Measurements from ENCODE around the gene EXOC6. TPM values are rescaled to one million over a fixed set of nuclear protein-coding genes. Genes with fewer than 3 reads are reported as not detected.

EXOC6 gene
- total and polyA plus RNA-seq, 10 of the 15 experiments (the other 5 are each of a cell fraction or from before 2014, with no cell fraction given): 7.6 to 53.8 (median 13.3) TPM

GRCh38 chr10:92901819-92902251 lies 53.5 kb downstream of the EXOC6 start:
- Histone ChIP-seq H2AFZ (ENCODE audit: control insufficient read depth, low read depth, low read length) (no peak overlapping the region), H3K9ac (ENCODE audit: control insufficient read depth, insufficient read depth, low read length) (no peak overlapping the region), H3K4me3 (no peak overlapping the region), H3K27ac (ENCODE audit: control insufficient read depth, insufficient read depth) (no peak overlapping the region), H3K4me1 (ENCODE audit: control insufficient read depth, insufficient read depth, low read length) (peaks cover 4% of the 10 kb centered on the region; the same call in 1 of the 2 replicates), H3K27me3 (replicated peaks in 1 of 2; ENCODE audit: control insufficient read depth in 2 of 2, insufficient read depth in 2 of 2, low read length in 1 of 2) (no peaks in the 10 kb centered on the region), H3K4me2 (ENCODE audit: control insufficient read depth, insufficient read depth) (0 out of 2 replicates have a peak overlapping the region, but pooled peaks have one; percentile 38), H3K9me3 (replicated peaks; ENCODE audit: control insufficient read depth, insufficient read depth, low read length) (no peaks in the 10 kb centered on the region), H3K36me3 (ENCODE audit: control insufficient read depth in 2 of 2, insufficient read depth in 2 of 2, low read length in 1 of 2) (no peaks in the 10 kb centered on the region), H3K79me2 (ENCODE audit: control insufficient read depth, insufficient read depth, low read length) (no peaks in the 10 kb centered on the region), H4K20me1 (ENCODE audit: control insufficient read depth, insufficient read depth) (no peaks in the 10 kb centered on the region)
- RAD21 ChIA-PET (ENCODE audit: unreplicated experiment): interaction anchor here (0.7 to 1.2 kb wide), 2 partner anchors 9 to 16 kb away, joined by 3 read pairs; no protein-coding TSS in a partner anchor
- no TSS peak for BruUV-seq (replicated peaks)
- 78% methylated on average over 3 of the region's 3 CpGs for WGBS (ENCODE audit: insufficient coverage, insufficient replicate concordance, low lambda C conversion rate, missing lambda C conversion rate)
- intact Hi-C loops (cut with micrococcal nuclease; ENCODE audit: unreplicated experiment): no loop called here
- FAIRE-seq (peak; percentile 49), DNase-seq (ENCODE audit: low read depth, low spot score) (peak; percentile 56), ATAC-seq (peak; percentile 97)
- SMC1A ChIA-PET (ENCODE audit: uncharacterized antibody, unreplicated experiment): interaction anchor here (0.6 to 1.3 kb wide), 4 partner anchors 16 to 1524 kb away, joined by 3 to 6 read pairs (median 3); no protein-coding TSS in a partner anchor
- in situ Hi-C loops (cut with MboI): no loop called here
- CTCF ChIA-PET: interaction anchor here (0.7 to 2.1 kb wide), 7 partner anchors 9 to 111 kb away, joined by 3 to 10 read pairs (median 3); no protein-coding TSS in a partner anchor
- POLR2A ChIA-PET: interaction anchor here (0.5 to 0.8 kb wide), 4 partner anchors 54 to 817 kb away, joined by 3 to 6 read pairs (median 5); partner anchors contain the start of gene EXOC6
- TF ChIP-seq FOXM1 (IDR thresholded peaks at IDR 0.05; ENCODE audit: low read depth, low read length): peak; percentile 36; the same call in 1 of the 2 replicates
- peak; percentile 70 for TF ChIP-seq NR2F1 (conservative IDR thresholded peaks at IDR 0.05)
- TF ChIP-seq SMAD1 (IDR thresholded peaks at IDR 0.05; ENCODE audit: low read depth, partially characterized antibody): peak; percentile 47
- TF ChIP-seq PRDM15 (CRISPR knock-in tag; IDR thresholded peaks at IDR 0.05): no peak
- no peak for TF ChIP-seq RCOR1 (conservative IDR thresholded peaks at IDR 0.05; ENCODE audit: low read depth, low read length)
- TF ChIP-seq MEF2B (IDR thresholded peaks at IDR 0.05; ENCODE audit: partially characterized antibody, poor library complexity, severe bottlenecking): peak; percentile 56
- TF ChIP-seq SKIL (IDR thresholded peaks at IDR 0.05; ENCODE audit: low read depth, poor library complexity, severe bottlenecking): peak; percentile 58
- TF ChIP-seq SIN3A (IDR thresholded peaks at IDR 0.05; ENCODE audit: low read depth, low read length): no peak
- peak; percentile 53; the same call in 1 of the 2 replicates for TF ChIP-seq GABPA (IDR thresholded peaks at IDR 0.05; ENCODE audit: low read depth)
- TF ChIP-seq MTA2 (IDR thresholded peaks at IDR 0.05; ENCODE audit: low read depth): peak; percentile 95
- TF ChIP-seq EED (IDR thresholded peaks at IDR 0.05; ENCODE audit: low read depth): peak; percentile 57
- TF ChIP-seq EP300 (IDR thresholded peaks at IDR 0.05; ENCODE audit: borderline replicate concordance in 1 of 2, control insufficient read depth in 1 of 2, low read depth in 2 of 2, low read length in 2 of 2): peak; percentile 49 to 66; a peak in 2 of 4 replicates
- peak; percentile 56; the same call in 1 of the 2 replicates for TF ChIP-seq IRF4 (IDR thresholded peaks at IDR 0.05; ENCODE audit: low read depth, low read length)
- TF ChIP-seq CBFB (IDR thresholded peaks at IDR 0.05; ENCODE audit: low read depth): peak; percentile 89; the same call in 1 of the 2 replicates
- peak in 1 of 2 experiments; percentile 62; a peak in 2 of 4 replicates for TF ChIP-seq BHLHE40 (IDR thresholded peaks at IDR 0.05; ENCODE audit: borderline replicate concordance in 1 of 2, low read depth in 2 of 2, low read length in 1 of 2)
- TF ChIP-seq CREB1 (IDR thresholded peaks at IDR 0.05; ENCODE audit: low read depth): 0 out of 2 replicates have a peak, but pooled peaks have one; percentile 21
- TF ChIP-seq ETV6 (conservative IDR thresholded peaks at IDR 0.05 in 1 of 2, IDR thresholded peaks at IDR 0.05 in 1 of 2; ENCODE audit: borderline replicate concordance in 1 of 2, low read depth in 1 of 2): peak in 1 of 2 experiments; percentile 54; a peak in 1 of 4 replicates
- TF ChIP-seq HDGF (IDR thresholded peaks at IDR 0.05): 0 out of 2 replicates have a peak, but pooled peaks have one; percentile 64
